GM12878 (cell line): ENCODE measurements around the gene IFT172. TPM values are rescaled to one million over a fixed set of nuclear protein-coding genes. Genes with fewer than 3 reads are reported as not detected.

Experiments used
- CBFB ChIP-seq: IDR thresholded peaks from 2 replicates; pipeline ENCODE4 v1.6.1; 2016; ENCODE audit warnings: antibody characterized with exemption, low read depth
- CBX3 ChIP-seq: fragments of 200-600 bp; sonication (generic); IDR thresholded peaks from 2 replicates; pipeline ENCODE4 v1.6.1; 2016; ENCODE audit warnings: low read depth, borderline replicate concordance
- CEBPB ChIP-seq, 2 experiments: fragments of 150-350 bp in 1 of 2; IDR thresholded peaks; 2 replicates each; pipeline ENCODE4 v1.6.1; 2012 to 2014; ENCODE audit warnings: low read depth in 2 of 2, low read length in 2 of 2, borderline replicate concordance in 1 of 2, inconsistent platforms in 1 of 2
- CHD1 ChIP-seq: IDR thresholded peaks from 2 replicates; pipeline ENCODE4 v1.6.1; 2012; ENCODE audit warnings: low read depth, low read length, improper control_type of control experiment
- CREM ChIP-seq: IDR thresholded peaks from 2 replicates; pipeline ENCODE4 v1.6.1; 2014; ENCODE audit warnings: antibody characterized with exemption, low read depth
- HDGF ChIP-seq: fragments of 450-650 bp; IDR thresholded peaks from 2 replicates; pipeline ENCODE4 v1.6.1; 2016; ENCODE audit warnings: antibody characterized with exemption
- IKZF2 ChIP-seq, 2 experiments: fragments of 450-650 bp; IDR thresholded peaks; 2 replicates each; pipeline ENCODE4 v1.6.1; 2017; ENCODE audit warnings: mild to moderate bottlenecking in 2 of 2, moderate library complexity in 2 of 2
- LARP7 ChIP-seq: fragments of 450-650 bp; IDR thresholded peaks from 2 replicates; pipeline ENCODE4 v1.6.1; 2017; ENCODE audit warnings: mild to moderate bottlenecking
- MYC ChIP-seq: IDR thresholded peaks from 2 replicates; pipeline ENCODE4 v1.6.1; 2011; ENCODE audit warnings: mild to moderate bottlenecking, low read length, moderate library complexity, inconsistent platforms; ENCODE audit not compliant: insufficient read depth, insufficient replicate concordance, insufficient read length, severe bottlenecking
- NFYA ChIP-seq: IDR thresholded peaks from 2 replicates; pipeline ENCODE4 v1.6.1; 2011; ENCODE audit warnings: low read depth, mild to moderate bottlenecking, low read length, improper control_type of control experiment, borderline replicate concordance
- NFYB ChIP-seq: IDR thresholded peaks from 2 replicates; pipeline ENCODE4 v1.6.1; 2011; ENCODE audit warnings: low read depth, mild to moderate bottlenecking, low read length, improper control_type of control experiment, moderate library complexity; ENCODE audit not compliant: insufficient read depth
- NRF1 ChIP-seq: conservative IDR thresholded peaks from 2 replicates; pipeline ENCODE4 v1.6.1; 2011; ENCODE audit warnings: mild to moderate bottlenecking, low read depth, low read length, improper control_type of control experiment
- PAX5 ChIP-seq: IDR thresholded peaks from 2 replicates; pipeline ENCODE4 v1.6.1; 2011; ENCODE audit warnings: low read depth, low read length, borderline replicate concordance
- POLR2AphosphoS2 ChIP-seq: IDR thresholded peaks from 2 replicates; pipeline ENCODE4 v1.6.1; 2011; ENCODE audit warnings: low read depth, mild to moderate bottlenecking, low read length, improper control_type of control experiment, moderate library complexity
- POU2F2 ChIP-seq: IDR thresholded peaks from 3 replicates; pipeline ENCODE4 v1.6.1; 2011; ENCODE audit warnings: low read depth, mild to moderate bottlenecking, low read length, borderline replicate concordance
- RAD51 ChIP-seq: fragments of 450-650 bp; IDR thresholded peaks from 2 replicates; pipeline ENCODE4 v1.6.1; 2016; ENCODE audit warnings: moderate library complexity, mild to moderate bottlenecking, inconsistent platforms
- RB1 ChIP-seq: fragments of 450-650 bp; formaldehyde crosslinking; IDR thresholded peaks from 2 replicates; pipeline ENCODE4 v1.6.1; 2017; ENCODE audit warnings: mild to moderate bottlenecking, borderline replicate concordance
- TAF1 ChIP-seq: IDR thresholded peaks from 2 replicates; pipeline ENCODE4 v1.6.1; 2011; ENCODE audit warnings: mild to moderate bottlenecking, low read depth, low read length, borderline replicate concordance
- TCF3 ChIP-seq: IDR thresholded peaks from 2 replicates; pipeline ENCODE4 v1.6.1; 2012; ENCODE audit warnings: low read depth, mild to moderate bottlenecking, low read length, borderline replicate concordance; ENCODE audit not compliant: insufficient read depth
- YY1 ChIP-seq: IDR thresholded peaks from 2 replicates; pipeline ENCODE4 v1.6.1; 2011; ENCODE audit warnings: low read depth, mild to moderate bottlenecking, low read length
- ZNF384 ChIP-seq: IDR thresholded peaks from 2 replicates; pipeline ENCODE4 v1.6.1; 2012; ENCODE audit warnings: low read depth, mild to moderate bottlenecking, low read length, improper control_type of control experiment, borderline replicate concordance
- ZZZ3 ChIP-seq: IDR thresholded peaks from 2 replicates; pipeline ENCODE4 v1.6.1; 2011; ENCODE audit warnings: low read depth; ENCODE audit not compliant: control insufficient read depth, insufficient read length
- polyA plus RNA-seq, 11 experiments: library from polyadenylated mRNA; depleted of rRNA in 4 of 11; unstranded in 6 of 11; stranded (reverse) in 5 of 11; fragments of >200 nt; fragmentation: Nextera tagmentation in 4 of 11; fragmentation: Illumina TruSeq in 1 of 11; extraction: Ambion mirVana in 4 of 11; extraction: Trizol in 1 of 11; gene quantifications; 1 replicate in 1 of 11; 2 replicates in 10 of 11; pipeline versions ENCODE4 v1.2.1 to v1.2.3, GENCODE V29; 2011 to 2016; ENCODE audit warnings: inconsistent platforms in 2 of 11, missing spikeins in 2 of 11, low read depth in 1 of 11
- total RNA-seq, 4 experiments: library from RNA; depleted of rRNA in 3 of 4; stranded (reverse); fragments of >200 nt in 3 of 4; fragmentation: Illumina TruSeq in 1 of 4; extraction: Trizol in 1 of 4; gene quantifications; 2 replicates each; pipeline versions ENCODE4 v1.2.1 to v1.2.3, GENCODE V29; 2013 to 2021
- TF ChIP-seq, protein P1 (sequence below): fragments of 150-350 bp; IDR thresholded peaks from 2 replicates; pipeline ENCODE4 v1.6.1; 2014; ENCODE audit warnings: mild to moderate bottlenecking, low read depth, low read length
- TF ChIP-seq, protein P2 (sequence below): fragments of 450-650 bp; IDR thresholded peaks from 2 replicates; pipeline ENCODE4 v1.6.1; 2017; ENCODE audit warnings: mild to moderate bottlenecking
- TF ChIP-seq, protein P3 (sequence below): fragments of 450-650 bp; IDR thresholded peaks from 2 replicates; pipeline ENCODE4 v1.6.1; 2018; ENCODE audit warnings: borderline replicate concordance, mild to moderate bottlenecking; ENCODE audit not compliant: partially characterized antibody

IFT172 gene
- total and polyA plus RNA-seq, 10 of the 15 experiments (the other 5 are each of a cell fraction or from before 2014, with no cell fraction given): 2.4 to 8.6 (median 6.2) TPM

DNA sequence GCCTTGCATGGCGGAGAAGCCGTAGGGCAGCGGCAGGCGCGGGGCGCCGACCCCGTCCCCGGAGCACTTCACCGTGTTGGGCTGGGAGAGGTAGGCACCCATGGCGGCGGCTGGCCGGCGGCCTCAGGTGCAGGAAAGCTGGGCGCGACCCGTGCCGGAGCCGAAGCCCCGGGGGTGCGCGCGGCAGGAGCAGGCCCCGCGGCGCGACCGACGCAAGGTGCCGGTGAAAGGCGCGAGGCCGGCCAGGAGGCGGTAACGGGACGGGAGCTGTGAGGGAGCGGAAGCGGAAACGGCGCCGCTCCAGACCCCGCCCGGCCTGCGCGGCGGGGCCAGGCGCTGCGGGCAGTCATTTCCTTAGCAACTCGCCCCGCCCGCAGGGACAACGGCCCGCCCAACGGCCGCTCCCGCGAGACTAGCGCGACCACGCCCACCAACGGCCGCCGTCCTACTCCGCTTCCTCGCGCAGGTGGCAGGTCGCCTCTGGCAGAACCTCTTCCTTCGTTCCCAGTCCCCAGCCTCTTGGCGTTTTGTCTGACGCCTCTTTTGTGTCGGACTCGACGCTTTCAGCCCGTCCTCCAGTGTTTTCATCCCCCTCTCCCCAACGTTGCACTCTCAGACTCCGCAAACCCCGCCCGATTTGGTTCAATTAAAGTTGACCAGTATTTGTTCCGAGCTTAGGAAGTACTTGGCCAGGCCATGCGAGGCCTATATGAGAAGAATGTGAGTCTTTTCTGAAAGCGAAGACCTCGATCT lies 80.0 kb downstream of the IFT172 start, which contains the start of gene PPM1G (continued):
- TF ChIP-seq TCF3 (0 out of 2 replicates have a peak, but pooled peaks have one; percentile 69), CEBPB (IDR thresholded peaks at IDR 0.05; ENCODE audit: borderline replicate concordance in 1 of 2, low read depth in 2 of 2, low read length in 2 of 2) (no peak), YY1 (peak; percentile 68; the same call in 1 of the 2 replicates), MYC (peak; percentile 59), HDGF (peak; percentile 41; the same call in 1 of the 2 replicates), RAD51 (no peak), CBFB (peak; percentile 67; the same call in 1 of the 2 replicates), POU2F2 (peak; percentile 61; the same call in 1 of the 3 replicates), LARP7 (peak; percentile 90), CHD1 (no peak), POLR2AphosphoS2 (peak; percentile 93), TAF1 (peak; percentile 95), RB1 (peak; percentile 76; the same call in 1 of the 2 replicates), ZZZ3 (no peak), NFYB (no peak), PAX5 (0 out of 2 replicates have a peak, but pooled peaks have one; percentile 0), IKZF2 (IDR thresholded peaks at IDR 0.05) (peak; percentile 16 to 23; a peak in 1 of 4 replicates), CBX3 (no peak), CREM (peak; percentile 40; the same call in 1 of the 2 replicates), NFYA (no peak), NRF1 (peak; percentile 38; the same call in 1 of the 2 replicates), ZNF384 (no peak)
- TF ChIP-seq, protein P1, sequence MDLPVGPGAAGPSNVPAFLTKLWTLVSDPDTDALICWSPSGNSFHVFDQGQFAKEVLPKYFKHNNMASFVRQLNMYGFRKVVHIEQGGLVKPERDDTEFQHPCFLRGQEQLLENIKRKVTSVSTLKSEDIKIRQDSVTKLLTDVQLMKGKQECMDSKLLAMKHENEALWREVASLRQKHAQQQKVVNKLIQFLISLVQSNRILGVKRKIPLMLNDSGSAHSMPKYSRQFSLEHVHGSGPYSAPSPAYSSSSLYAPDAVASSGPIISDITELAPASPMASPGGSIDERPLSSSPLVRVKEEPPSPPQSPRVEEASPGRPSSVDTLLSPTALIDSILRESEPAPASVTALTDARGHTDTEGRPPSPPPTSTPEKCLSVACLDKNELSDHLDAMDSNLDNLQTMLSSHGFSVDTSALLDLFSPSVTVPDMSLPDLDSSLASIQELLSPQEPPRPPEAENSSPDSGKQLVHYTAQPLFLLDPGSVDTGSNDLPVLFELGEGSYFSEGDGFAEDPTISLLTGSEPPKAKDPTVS: no peak
- TF ChIP-seq, protein P2, sequence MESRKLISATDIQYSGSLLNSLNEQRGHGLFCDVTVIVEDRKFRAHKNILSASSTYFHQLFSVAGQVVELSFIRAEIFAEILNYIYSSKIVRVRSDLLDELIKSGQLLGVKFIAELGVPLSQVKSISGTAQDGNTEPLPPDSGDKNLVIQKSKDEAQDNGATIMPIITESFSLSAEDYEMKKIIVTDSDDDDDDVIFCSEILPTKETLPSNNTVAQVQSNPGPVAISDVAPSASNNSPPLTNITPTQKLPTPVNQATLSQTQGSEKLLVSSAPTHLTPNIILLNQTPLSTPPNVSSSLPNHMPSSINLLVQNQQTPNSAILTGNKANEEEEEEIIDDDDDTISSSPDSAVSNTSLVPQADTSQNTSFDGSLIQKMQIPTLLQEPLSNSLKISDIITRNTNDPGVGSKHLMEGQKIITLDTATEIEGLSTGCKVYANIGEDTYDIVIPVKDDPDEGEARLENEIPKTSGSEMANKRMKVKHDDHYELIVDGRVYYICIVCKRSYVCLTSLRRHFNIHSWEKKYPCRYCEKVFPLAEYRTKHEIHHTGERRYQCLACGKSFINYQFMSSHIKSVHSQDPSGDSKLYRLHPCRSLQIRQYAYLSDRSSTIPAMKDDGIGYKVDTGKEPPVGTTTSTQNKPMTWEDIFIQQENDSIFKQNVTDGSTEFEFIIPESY: no peak
- TF ChIP-seq, protein P3, sequence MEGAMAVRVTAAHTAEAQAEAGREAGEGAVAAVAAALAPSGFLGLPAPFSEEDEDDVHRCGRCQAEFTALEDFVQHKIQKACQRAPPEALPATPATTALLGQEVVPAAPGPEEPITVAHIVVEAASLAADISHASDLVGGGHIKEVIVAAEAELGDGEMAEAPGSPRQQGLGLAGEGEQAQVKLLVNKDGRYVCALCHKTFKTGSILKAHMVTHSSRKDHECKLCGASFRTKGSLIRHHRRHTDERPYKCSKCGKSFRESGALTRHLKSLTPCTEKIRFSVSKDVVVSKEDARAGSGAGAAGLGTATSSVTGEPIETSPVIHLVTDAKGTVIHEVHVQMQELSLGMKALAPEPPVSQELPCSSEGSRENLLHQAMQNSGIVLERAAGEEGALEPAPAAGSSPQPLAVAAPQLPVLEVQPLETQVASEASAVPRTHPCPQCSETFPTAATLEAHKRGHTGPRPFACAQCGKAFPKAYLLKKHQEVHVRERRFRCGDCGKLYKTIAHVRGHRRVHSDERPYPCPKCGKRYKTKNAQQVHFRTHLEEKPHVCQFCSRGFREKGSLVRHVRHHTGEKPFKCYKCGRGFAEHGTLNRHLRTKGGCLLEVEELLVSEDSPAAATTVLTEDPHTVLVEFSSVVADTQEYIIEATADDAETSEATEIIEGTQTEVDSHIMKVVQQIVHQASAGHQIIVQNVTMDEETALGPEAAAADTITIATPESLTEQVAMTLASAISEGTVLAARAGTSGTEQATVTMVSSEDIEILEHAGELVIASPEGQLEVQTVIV: no peak
